ENCODE measurements around the gene ARSA.

The ARSA gene

GRCh38 chr22:50583294-50583861, 44.6 kb downstream of the ARSA start (continued):
- TF ChIP-seq ZNF600 (tag by site-specific recombination; IDR thresholded peaks at IDR 0.05): 0 out of 2 replicates have a peak, but pooled peaks have one; percentile 9
- TF ChIP-seq ZNF776 (tag by site-specific recombination; IDR thresholded peaks at IDR 0.05; ENCODE audit: borderline replicate concordance): no peak
- TF ChIP-seq KLF9 (tag by site-specific recombination; IDR thresholded peaks at IDR 0.05; ENCODE audit: low read depth): no peak
- TF ChIP-seq ZNF624 (tag by site-specific recombination; IDR thresholded peaks at IDR 0.05): no peak
- no peak for TF ChIP-seq ZNF529 (tag by site-specific recombination; IDR thresholded peaks at IDR 0.05; ENCODE audit: insufficient replicate concordance)
- no peak for TF ChIP-seq ZNF518A (tag by site-specific recombination; conservative IDR thresholded peaks at IDR 0.05; ENCODE audit: low read depth)
- no peak for TF ChIP-seq ZFP41 (tag by site-specific recombination; IDR thresholded peaks at IDR 0.05; ENCODE audit: borderline replicate concordance)

GRCh38 chr22:50582493-50583293, 45.3 kb downstream of the ARSA start, which contains the start of gene CHKB:
TSS of gene CHKB (minus strand) at chr22:50582849. CDS start at chr22:50582781, 68 bp downstream.
- peaks cover 21 to 47% of the 10 kb centered on the region in 2 experiments for H3K36me3 ChIP-seq (ENCODE audit: control insufficient read depth in 2 of 2, insufficient read depth in 1 of 2, low read length in 2 of 2)
- CTCF ChIA-PET: interaction anchor here (0.9 to 1.6 kb wide), 2 partner anchors 12 to 20 kb away, joined by 3 to 7 read pairs; partner anchors contain the start of gene SYCE3
- POLR2A ChIA-PET: interaction anchor here (0.6 to 3.2 kb wide), 13 partner anchors 10 to 85 kb away, joined by 3 to 22 read pairs (median 3); partner anchors contain the start of genes ARSA, LMF2, SCO2 and SYCE3
- H3K27ac ChIP-seq (ENCODE audit: extremely low read depth, low read depth, low read length): peak within 1 kb of the TSS; percentile 99
- peaks cover 3% of the 10 kb centered on the region; the same call in 1 of the 2 replicates for H3K4me1 ChIP-seq (ENCODE audit: control insufficient read depth, insufficient read depth, low read length)
- no peaks in the 10 kb centered on the region for H3K9me3 ChIP-seq (ENCODE audit: control insufficient read depth, insufficient read depth, low read depth, low read length)
- H3K4me3 ChIP-seq (ENCODE audit: low read depth, low read length): peak within 1 kb of the TSS; percentile 80
- TF ChIP-seq ZNF391 (tag by site-specific recombination; IDR thresholded peaks at IDR 0.05; ENCODE audit: borderline replicate concordance, low read depth) (peak; percentile 49; the same call in 1 of the 2 replicates), ZNF341 (tag by site-specific recombination; IDR thresholded peaks at IDR 0.05; ENCODE audit: low read depth) (peak; percentile 62; the same call in 1 of the 2 replicates), ZBTB11 (tag by site-specific recombination; conservative IDR thresholded peaks at IDR 0.05; ENCODE audit: low read depth) (peak; percentile 75), ZBTB44 (tag by site-specific recombination; IDR thresholded peaks at IDR 0.05) (no peak; the same call in 1 of the 2 replicates), ZNF561 (tag by site-specific recombination; IDR thresholded peaks at IDR 0.05; ENCODE audit: borderline replicate concordance) (no peak), ZFP3 (tag by site-specific recombination; IDR thresholded peaks at IDR 0.05; ENCODE audit: low read depth) (no peak), KLF17 (tag by site-specific recombination; IDR thresholded peaks at IDR 0.05) (peak; percentile 88), ZEB2 (tag by site-specific recombination; IDR thresholded peaks at IDR 0.05) (peak; percentile 89), ZBTB10 (tag by site-specific recombination; IDR thresholded peaks at IDR 0.05) (peak; percentile 71; the same call in 1 of the 2 replicates), ZNF2 (tag by site-specific recombination; IDR thresholded peaks at IDR 0.05) (peak; percentile 76), ZBTB8A (tag by site-specific recombination; IDR thresholded peaks at IDR 0.05) (peak; percentile 62), KLF16 (tag by site-specific recombination; IDR thresholded peaks at IDR 0.05) (peak; percentile 84; the same call in 1 of the 2 replicates)
